ENCODE results near the gene SLC18A3.

Gene SLC18A3

GRCh38 chr10:49617121-49618020, 7.3 kb downstream of the SLC18A3 start:
- DNase-seq (ENCODE audit: low read depth), result no peak
- H3K4me3 ChIP-seq (ENCODE audit: control insufficient read depth, low read depth, low read length), result no peak overlapping the region
- TF ChIP-seq CTCF (IDR thresholded peaks at IDR 0.05; ENCODE audit: control insufficient read depth, insufficient read depth, low read depth, low read length, missing control alignments), result no peak

- no peak for TF ChIP-seq CTCF (IDR thresholded peaks at IDR 0.05; ENCODE audit: control insufficient read depth, insufficient read depth, low read depth, low read length, missing control alignments)
- no peak overlapping the region for H3K4me3 ChIP-seq (ENCODE audit: control insufficient read depth, low read depth, low read length)
- no peak for DNase-seq (ENCODE audit: low read depth)
Measured at GRCh38 chr10:49618821-49619220, 8.7 kb downstream of the SLC18A3 start.

DNA sequence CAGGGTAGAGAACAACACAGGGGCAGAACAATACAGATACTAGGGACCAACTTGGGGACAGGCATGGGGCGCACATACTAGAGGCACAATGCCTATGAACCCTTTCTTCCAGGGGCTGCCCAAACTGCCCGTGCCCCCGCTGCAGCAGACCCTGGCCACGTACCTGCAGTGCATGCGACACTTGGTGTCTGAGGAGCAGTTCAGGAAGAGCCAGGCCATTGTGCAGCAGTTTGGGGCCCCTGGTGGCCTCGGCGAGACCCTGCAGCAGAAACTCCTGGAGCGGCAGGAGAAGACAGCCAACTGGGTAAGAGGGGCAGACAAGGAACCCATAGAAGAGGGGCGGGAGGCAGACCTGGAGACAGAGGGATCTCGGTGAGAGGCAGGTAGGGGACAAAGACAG, 9.5 kb downstream of the SLC18A3 start:
- no peak for DNase-seq (ENCODE audit: low read depth)
- H3K4me3 ChIP-seq (ENCODE audit: control insufficient read depth, low read depth, low read length), result no peak overlapping the region
- no peak for TF ChIP-seq CTCF (IDR thresholded peaks at IDR 0.05; ENCODE audit: control insufficient read depth, insufficient read depth, low read depth, low read length, missing control alignments)

DNA sequence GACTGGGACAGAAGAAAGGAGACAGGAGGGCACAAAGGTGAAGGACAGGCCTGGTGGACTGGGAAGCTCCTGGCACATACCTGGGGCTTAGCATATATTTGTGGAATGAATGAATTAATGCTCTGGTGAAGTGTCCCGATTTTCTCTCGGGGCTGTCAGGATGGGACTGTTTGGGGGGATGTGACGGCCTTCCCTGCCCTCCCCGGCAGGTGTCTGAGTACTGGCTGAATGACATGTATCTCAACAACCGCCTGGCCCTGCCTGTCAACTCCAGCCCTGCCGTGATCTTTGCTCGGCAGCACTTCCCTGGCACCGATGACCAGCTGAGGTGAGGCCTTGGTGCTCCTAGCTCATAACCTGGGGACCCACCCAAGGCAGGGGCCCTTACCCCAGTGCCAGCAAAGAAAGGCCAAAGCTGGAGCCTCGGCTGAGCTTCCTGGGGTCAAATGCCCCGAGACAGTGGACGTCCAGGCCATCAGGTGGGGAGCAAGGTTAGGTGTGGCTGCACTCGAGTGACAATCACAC, 10.2 kb downstream of the SLC18A3 start:
- no peak for DNase-seq (ENCODE audit: low read depth)
- TF ChIP-seq CTCF (IDR thresholded peaks at IDR 0.05; ENCODE audit: control insufficient read depth, insufficient read depth, low read depth, low read length, missing control alignments), result no peak

GRCh38 chr10:49620841-49621378, 10.8 kb downstream of the SLC18A3 start:
- DNase-seq (ENCODE audit: low read depth), result no peak
- H3K4me3 ChIP-seq (ENCODE audit: control insufficient read depth, low read depth, low read length), result no peak overlapping the region
- TF ChIP-seq CTCF (IDR thresholded peaks at IDR 0.05; ENCODE audit: control insufficient read depth, insufficient read depth, low read depth, low read length, missing control alignments), result no peak

More for the DNA sequence above, 10.2 kb downstream of the SLC18A3 start:
- no peak overlapping the region for H3K4me3 ChIP-seq (ENCODE audit: control insufficient read depth, low read depth, low read length)

DNA sequence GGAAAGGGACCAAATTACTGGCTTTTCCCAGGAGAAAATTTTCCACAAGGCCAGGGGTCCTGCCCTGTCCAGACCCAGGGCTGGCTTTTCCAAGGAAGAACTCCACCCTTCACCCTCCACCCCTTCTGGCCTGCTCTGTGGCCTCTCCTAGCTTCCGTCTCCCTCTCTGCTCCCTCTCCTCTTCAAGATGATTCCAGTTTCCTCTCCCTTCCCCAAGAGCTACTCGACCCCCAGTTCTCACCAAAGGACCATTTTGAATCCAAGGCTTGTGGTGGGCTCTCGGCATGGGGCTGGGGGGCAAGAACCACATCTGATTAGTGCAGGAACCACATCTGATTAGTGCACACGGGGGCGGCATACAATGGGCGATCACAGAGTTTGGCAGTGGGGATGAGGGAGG, 11.5 kb downstream of the SLC18A3 start:
- H3K4me3 ChIP-seq (ENCODE audit: control insufficient read depth, low read depth, low read length), result no peak overlapping the region
- no peak for DNase-seq (ENCODE audit: low read depth)
- TF ChIP-seq CTCF (IDR thresholded peaks at IDR 0.05; ENCODE audit: control insufficient read depth, insufficient read depth, low read depth, low read length, missing control alignments), result no peak

Data from AG09309 (cell line).